Right cardiac atrium (tissue), 5 donors: ENCODE data around the gene MGAT4A. TPM values are rescaled to one million over a fixed set of nuclear protein-coding genes. Genes with fewer than 3 reads are reported as not detected.

ENCODE experiments used
- ATAC-seq, 2 donors: fragments of 200-7000 bp; cut with Tn5 transposase; one replicate each; pipeline versions ENCODE4 v1.8.0 to v1.9.1; 2020; ENCODE audit warnings: moderate library complexity in 2 of 2, mild to moderate bottlenecking in 1 of 2
- DNase-seq, 3 donors: peaks; one replicate each; pipeline ENCODE4 v3.0.0-alpha.2; 2020
- H3K27ac ChIP-seq: one replicate; pipeline ENCODE4 v1.5.1; 2013; ENCODE audit warnings: mild to moderate bottlenecking, low read length, control low read depth, moderate library complexity
- H3K27me3 ChIP-seq: one replicate; pipeline ENCODE4 v1.6.1; 2013; ENCODE audit not compliant: control insufficient read depth, insufficient read depth
- H3K4me1 ChIP-seq: one replicate; pipeline ENCODE4 v1.6.1; 2013; ENCODE audit warnings: low read length; ENCODE audit not compliant: control insufficient read depth, insufficient read depth
- H3K4me3 ChIP-seq: one replicate; pipeline ENCODE4 v1.5.1; 2013; ENCODE audit warnings: low read length, control low read depth
- H3K9me3 ChIP-seq: one replicate; pipeline ENCODE4 v1.6.1; 2013; ENCODE audit warnings: low read length; ENCODE audit not compliant: control insufficient read depth
- WGBS: extraction: QIAGEN DNeasy Blood & Tissue Kit; methylation state at CpG from one replicate; pipeline ENCODE4 v1.1.7; 2013; 5-methylcytosine and 5-hydroxymethylcytosine counted together
- intact Hi-C, 4 donors: fragments of 100-400 bp; cut with DNase I; formaldehyde crosslinking; loops; one replicate each; pipeline versions ENCODE4 v1.11.0 to v1.14.0; 2022 to 2023
- polyA plus RNA-seq: library from polyadenylated mRNA; stranded (reverse); fragments of 200-250 nt; gene quantifications from one replicate; pipeline ENCODE4 v1.2.3, GENCODE V29; 2013
- total RNA-seq, 4 donors: library from RNA; stranded (reverse); fragmentation: NEBNext Ultra II Directional; extraction: Animal tissue kit (Norgen Biotek cat#: 25700); gene quantifications; one replicate each; pipeline ENCODE4 v1.2.1, GENCODE V29; 2021
- donor health status: healthy with polysubstance abuse.
- donor health status: DM: no; HTN: yes; CAD: no.
- donor health status: DM: no; HTN: no; CAD: no.
- donor health status: DM: no; HTN: yes; CAD: no; lungs with severe emphysema.
- donor health status: DM: yes; HTN: yes; CAD: no.

MGAT4A gene
- total and polyA plus RNA-seq, 5 donors, result 5.2 to 37.2 (median 24.9) TPM

- no peaks in the 10 kb centered on the region for H3K9me3 ChIP-seq
- no peak for ATAC-seq
- WGBS, result 95% methylated on average over 7 of the region's 7 CpGs
- DNase-seq, result no peak
- H3K4me1 ChIP-seq, result no peaks in the 10 kb centered on the region
- no peak overlapping the region for H3K27ac ChIP-seq
- no peak overlapping the region for H3K4me3 ChIP-seq
- no peaks in the 10 kb centered on the region for H3K27me3 ChIP-seq
- intact Hi-C loops, result no loop called here
These were observed 147.7 kb downstream of the MGAT4A start for GRCh38 chr2:98583276-98583675.

- ATAC-seq (no peak), DNase-seq (no peak)
- H3K27me3 ChIP-seq, result no peaks in the 10 kb centered on the region
- intact Hi-C loops, result no loop called here
- H3K9me3 ChIP-seq, result no peaks in the 10 kb centered on the region
- WGBS, result 94% methylated on average over 9 of the region's 9 CpGs
- no peak overlapping the region for H3K4me3 ChIP-seq
- no peak overlapping the region for H3K27ac ChIP-seq
- no peaks in the 10 kb centered on the region for H3K4me1 ChIP-seq
These were observed 148.4 kb downstream of the MGAT4A start for GRCh38 chr2:98582523-98582922.

- no peak overlapping the region for H3K27ac ChIP-seq
- DNase-seq (no peak), ATAC-seq (no peak)
- 90% methylated on average over 10 of the region's 10 CpGs for WGBS
- no peaks in the 10 kb centered on the region for H3K27me3 ChIP-seq
- no peaks in the 10 kb centered on the region for H3K4me1 ChIP-seq
- H3K9me3 ChIP-seq, result no peaks in the 10 kb centered on the region
- intact Hi-C loops, result no loop called here
- H3K4me3 ChIP-seq, result no peak overlapping the region
These were observed 150.2 kb downstream of the MGAT4A start for GRCh38 chr2:98580656-98581284.

GRCh38 chr2:98579926-98580325, 151.0 kb downstream of the MGAT4A start:
- WGBS, result 84% methylated on average over 7 of the region's 7 CpGs
- Histone ChIP-seq H3K4me3 (no peak overlapping the region), H3K9me3 (no peaks in the 10 kb centered on the region), H3K27ac (no peak overlapping the region), H3K4me1 (no peaks in the 10 kb centered on the region), H3K27me3 (no peaks in the 10 kb centered on the region)
- ATAC-seq (no peak), DNase-seq (no peak)
- intact Hi-C loops, result loop anchor here in 3 of 4 donors (10.0 kb wide), 2 partner anchors 135 to 165 kb away; partner anchors contain the start of gene INPP4A (in 1 of the 3)

GRCh38 chr2:98578231-98578630, 152.7 kb downstream of the MGAT4A start:
- ATAC-seq (no peak), DNase-seq (no peak)
- intact Hi-C loops, result loop anchor here in 3 of 4 donors (10.0 kb wide), 2 partner anchors 133 to 163 kb away; partner anchors contain the start of gene INPP4A (in 1 of the 3)
- no peak overlapping the region for H3K4me3 ChIP-seq
- H3K4me1 ChIP-seq, result no peaks in the 10 kb centered on the region
- H3K27ac ChIP-seq, result no peak overlapping the region
- 91% methylated on average over 9 of the region's 9 CpGs for WGBS
- H3K27me3 ChIP-seq, result no peaks in the 10 kb centered on the region
- no peaks in the 10 kb centered on the region for H3K9me3 ChIP-seq

GRCh38 chr2:98577313-98577712, 153.6 kb downstream of the MGAT4A start:
- Histone ChIP-seq H3K9me3 (no peaks in the 10 kb centered on the region), H3K4me3 (no peak overlapping the region), H3K27me3 (no peaks in the 10 kb centered on the region), H3K27ac (no peak overlapping the region), H3K4me1 (no peaks in the 10 kb centered on the region)
- intact Hi-C loops, result loop anchor here in 3 of 4 donors (10.0 kb wide), 2 partner anchors 133 to 163 kb away; partner anchors contain the start of gene INPP4A (in 1 of the 3)
- DNase-seq (no peak), ATAC-seq (peak in 1 of 2 donors; percentile 6)
- 44% methylated on average over 10 of the region's 10 CpGs for WGBS

- no peaks in the 10 kb centered on the region for H3K4me1 ChIP-seq
- no peaks in the 10 kb centered on the region for H3K9me3 ChIP-seq
- H3K27ac ChIP-seq, result no peak overlapping the region
- WGBS, result 93% methylated on average over 22 of the region's 22 CpGs
- DNase-seq (no peak), ATAC-seq (peak in 1 of 2 donors; percentile 9)
- H3K27me3 ChIP-seq, result no peaks in the 10 kb centered on the region
- no peak overlapping the region for H3K4me3 ChIP-seq
- intact Hi-C loops, result loop anchor here in 3 of 4 donors (10.0 kb wide), 2 partner anchors 132 to 162 kb away; partner anchors contain the start of gene INPP4A (in 1 of the 3)
These were observed 154.1 kb downstream of the MGAT4A start for GRCh38 chr2:98576666-98577312.

GRCh38 chr2:98573426-98573825, 157.5 kb downstream of the MGAT4A start:
- Histone ChIP-seq H3K4me3 (no peak overlapping the region), H3K9me3 (no peaks in the 10 kb centered on the region), H3K4me1 (no peaks in the 10 kb centered on the region), H3K27me3 (no peaks in the 10 kb centered on the region), H3K27ac (no peak overlapping the region)
- no peak for DNase-seq
- ATAC-seq, result no peak
- 96% methylated on average over 13 of the region's 13 CpGs for WGBS
- intact Hi-C loops, result loop anchor here in 3 of 4 donors (10.0 kb wide), 2 partner anchors 129 to 159 kb away; partner anchors contain the start of gene INPP4A (in 1 of the 3)

GRCh38 chr2:98572676-98573075, 158.3 kb downstream of the MGAT4A start:
- Histone ChIP-seq H3K9me3 (no peaks in the 10 kb centered on the region), H3K27me3 (no peaks in the 10 kb centered on the region), H3K4me1 (no peaks in the 10 kb centered on the region), H3K4me3 (no peak overlapping the region), H3K27ac (no peak overlapping the region)
- intact Hi-C loops, result loop anchor here in 3 of 4 donors (10.0 kb wide), 2 partner anchors 128 to 158 kb away; partner anchors contain the start of gene INPP4A (in 1 of the 3)
- 79% methylated on average over 15 of the region's 15 CpGs for WGBS
- DNase-seq (peak in 1 of 3 donors; percentile 39), ATAC-seq (no peak)

- no peaks in the 10 kb centered on the region for H3K9me3 ChIP-seq
- no peaks in the 10 kb centered on the region for H3K27me3 ChIP-seq
- intact Hi-C loops, result loop anchor here in 3 of 4 donors (10.0 kb wide), 2 partner anchors 127 to 157 kb away; partner anchors contain the start of gene INPP4A (in 1 of the 3)
- no peak overlapping the region for H3K4me3 ChIP-seq
- no peak for DNase-seq
- 84% methylated on average over 5 of the region's 5 CpGs for WGBS
- no peaks in the 10 kb centered on the region for H3K4me1 ChIP-seq
- no peak overlapping the region for H3K27ac ChIP-seq
- no peak for ATAC-seq
These were observed 158.7 kb downstream of the MGAT4A start for GRCh38 chr2:98572211-98572610.

GRCh38 chr2:98571796-98572195, 159.1 kb downstream of the MGAT4A start:
- WGBS, result 98% methylated on average over 9 of the region's 9 CpGs

More at GRCh38 chr2:98571796-98572195, 159.1 kb downstream of the MGAT4A start:
- Histone ChIP-seq H3K4me3 (no peak overlapping the region), H3K27me3 (no peaks in the 10 kb centered on the region), H3K27ac (no peak overlapping the region), H3K4me1 (no peaks in the 10 kb centered on the region), H3K9me3 (no peaks in the 10 kb centered on the region)
- ATAC-seq (no peak), DNase-seq (no peak)
- intact Hi-C loops, result loop anchor here in 3 of 4 donors (10.0 kb wide), 2 partner anchors 127 to 157 kb away; partner anchors contain the start of gene INPP4A (in 1 of the 3)
